HG03103 (cell line): Measurements from ENCODE around the gene TOLLIP.
"Not testable (repeated sequence)": the region's sequence is repeated elsewhere in the genome, so short reads cannot be mapped to it uniquely, and the experiment has no call there.

Source experiments
- ATAC-seq: cut with Tn5 transposase; IDR thresholded peaks from one replicate; pipeline ENCODE4 v1.9.1; 2021; ENCODE audit warnings: low read depth; ENCODE audit not compliant: unreplicated experiment

Gene TOLLIP

DNA sequence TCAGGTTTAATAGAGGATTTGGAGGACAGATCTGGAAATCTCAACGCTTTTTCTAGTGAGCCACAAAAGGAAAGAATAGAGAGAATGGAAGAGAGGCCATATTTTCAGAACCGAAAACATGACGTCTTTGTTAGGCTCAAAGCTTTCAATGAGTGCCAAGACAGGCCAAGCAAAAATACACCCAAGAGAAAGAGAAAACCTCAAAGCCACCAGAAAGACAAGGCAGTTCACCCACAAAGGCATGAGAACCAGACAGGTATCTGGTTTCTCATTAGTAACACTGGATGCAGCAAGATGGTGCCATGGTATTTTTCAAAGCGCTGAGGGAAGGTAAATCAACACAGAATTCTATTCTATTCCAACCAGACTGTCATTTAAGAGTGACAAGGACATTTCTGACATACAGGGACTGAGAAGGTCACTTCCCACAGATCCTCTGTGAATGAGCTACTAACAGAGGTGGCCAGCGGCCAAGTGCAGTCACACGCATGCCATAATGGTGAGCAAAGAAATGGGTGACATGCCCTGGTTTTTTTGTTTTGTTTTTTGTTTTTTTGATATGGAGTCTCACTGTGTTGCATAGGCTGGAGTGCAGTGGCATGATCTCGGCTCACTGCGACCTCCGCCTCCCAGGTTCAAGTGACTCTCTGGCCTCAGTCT is 41.9 kb downstream of the TOLLIP start:
- ATAC-seq, result no peak

DNA sequence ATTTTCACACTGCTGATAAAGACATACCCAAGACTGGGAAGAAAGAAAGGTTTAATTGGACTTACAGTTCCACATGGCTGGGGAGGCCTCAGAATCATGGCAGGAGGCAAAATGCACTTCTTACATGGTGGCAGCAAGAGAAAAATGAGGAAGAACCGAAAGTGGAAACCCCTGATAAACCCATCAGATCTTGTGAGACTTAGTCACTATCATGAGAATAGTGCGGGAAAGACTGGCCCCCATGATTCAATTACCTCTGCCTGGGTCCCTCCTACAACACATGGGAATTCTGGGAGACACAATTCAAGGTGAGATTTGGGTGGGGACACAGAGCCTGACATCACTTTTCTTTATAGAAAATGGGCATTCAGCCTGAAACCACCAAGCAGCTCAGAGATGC is 42.5 kb downstream of the TOLLIP start:
- not testable (repeated sequence) for ATAC-seq

DNA sequence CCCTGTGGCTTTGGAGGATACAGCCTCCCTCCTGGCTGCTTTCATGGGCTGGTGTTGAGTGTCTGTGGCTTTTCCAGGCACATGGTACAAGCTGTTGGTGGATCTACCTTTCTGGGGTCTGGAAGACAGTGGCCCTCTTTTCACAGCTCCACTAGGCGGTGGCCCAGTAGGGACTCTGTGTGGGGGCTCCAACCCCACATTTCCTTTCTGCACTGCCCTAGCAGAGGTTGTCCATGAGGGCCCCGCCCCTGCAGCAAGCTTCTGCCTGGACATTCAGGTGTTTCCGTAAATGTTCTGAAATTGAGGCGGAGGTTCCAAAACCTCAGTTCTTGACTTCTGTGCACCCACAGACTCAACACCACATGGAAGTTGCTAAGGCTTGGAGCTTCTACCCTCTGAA is 44.0 kb downstream of the TOLLIP start:
- ATAC-seq, result not testable (repeated sequence)

DNA sequence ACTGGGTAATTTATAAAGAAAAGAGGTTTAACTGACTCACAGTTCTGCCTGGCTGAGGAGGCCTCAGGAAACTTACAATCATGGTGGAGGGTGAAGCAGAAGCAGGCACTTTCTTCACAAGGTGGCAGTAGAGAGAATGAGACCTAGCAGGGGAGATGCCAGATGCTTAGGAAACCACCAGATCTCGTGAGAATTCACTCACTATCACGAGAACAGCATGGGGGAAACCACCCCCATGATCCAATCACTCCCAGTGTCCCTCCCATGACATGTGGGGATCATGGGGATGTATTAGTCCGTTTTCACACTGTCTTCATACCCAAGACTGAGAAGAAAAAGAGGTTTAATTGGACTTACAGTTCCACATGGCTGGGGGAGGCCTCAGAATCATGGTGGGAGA is 45.0 kb downstream of the TOLLIP start:
- not testable (repeated sequence) for ATAC-seq

DNA sequence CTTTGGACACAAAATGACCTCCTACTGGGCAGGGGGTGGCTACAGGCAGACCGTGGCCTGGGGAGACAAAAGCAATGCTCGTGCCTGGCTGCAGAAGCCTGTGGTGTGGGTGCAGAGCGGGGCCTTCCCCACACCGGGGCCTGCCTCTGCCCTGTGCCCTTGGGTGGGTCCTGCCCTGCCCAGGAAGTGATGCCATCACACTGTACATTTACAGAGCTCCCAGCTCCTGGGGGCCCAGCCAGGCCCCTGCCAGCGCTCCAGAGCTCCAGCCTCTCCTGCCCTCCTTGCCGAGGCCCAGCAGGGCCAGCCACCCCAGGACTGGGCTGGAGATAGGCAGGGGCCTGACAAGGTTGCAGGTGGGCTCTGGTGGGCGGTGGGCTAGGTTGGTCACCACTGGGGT is 46.4 kb downstream of the TOLLIP start:
- ATAC-seq, result no peak

DNA sequence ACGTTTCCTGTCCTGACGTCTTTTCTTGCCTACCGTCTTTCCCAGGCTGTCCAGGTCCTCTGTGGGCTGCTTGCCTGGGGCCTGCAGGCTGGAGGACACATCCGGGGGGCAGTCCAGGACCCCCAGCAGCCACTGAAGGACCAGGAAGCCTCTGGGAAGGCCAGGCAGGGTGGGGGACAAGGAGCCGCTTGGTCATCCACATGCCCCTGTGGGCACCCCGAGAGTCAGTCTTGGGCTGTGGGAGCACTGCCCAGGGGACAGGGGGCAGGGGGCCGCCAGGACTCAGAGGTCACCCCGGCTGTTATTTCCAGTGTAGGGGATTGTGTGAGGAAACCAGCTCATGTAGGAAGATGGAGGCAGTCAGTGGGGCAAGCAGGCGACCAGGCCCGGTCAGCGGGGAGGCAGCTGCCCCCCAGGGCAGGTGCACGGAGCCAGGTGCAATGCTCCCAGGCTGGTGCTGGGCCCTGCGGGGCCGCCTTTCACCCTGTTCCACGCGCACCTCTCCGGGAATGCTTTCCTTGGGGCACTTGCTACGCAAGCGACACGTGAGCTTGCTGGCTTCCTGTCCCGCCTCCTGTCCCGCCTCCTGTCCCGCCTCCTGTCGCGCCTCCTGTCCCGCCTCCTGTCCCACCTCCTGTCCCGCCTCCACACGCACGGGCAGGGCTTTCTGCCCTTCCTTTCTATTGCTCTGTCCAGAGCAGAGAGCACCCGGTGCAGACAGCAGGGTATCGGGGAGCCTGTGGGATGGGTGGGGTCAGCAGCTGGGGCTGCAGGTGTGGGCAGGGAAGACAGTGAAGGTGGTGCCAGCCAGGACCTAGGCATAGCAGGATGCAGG is 47.0 kb downstream of the TOLLIP start:
- peak; percentile 70 for ATAC-seq

DNA sequence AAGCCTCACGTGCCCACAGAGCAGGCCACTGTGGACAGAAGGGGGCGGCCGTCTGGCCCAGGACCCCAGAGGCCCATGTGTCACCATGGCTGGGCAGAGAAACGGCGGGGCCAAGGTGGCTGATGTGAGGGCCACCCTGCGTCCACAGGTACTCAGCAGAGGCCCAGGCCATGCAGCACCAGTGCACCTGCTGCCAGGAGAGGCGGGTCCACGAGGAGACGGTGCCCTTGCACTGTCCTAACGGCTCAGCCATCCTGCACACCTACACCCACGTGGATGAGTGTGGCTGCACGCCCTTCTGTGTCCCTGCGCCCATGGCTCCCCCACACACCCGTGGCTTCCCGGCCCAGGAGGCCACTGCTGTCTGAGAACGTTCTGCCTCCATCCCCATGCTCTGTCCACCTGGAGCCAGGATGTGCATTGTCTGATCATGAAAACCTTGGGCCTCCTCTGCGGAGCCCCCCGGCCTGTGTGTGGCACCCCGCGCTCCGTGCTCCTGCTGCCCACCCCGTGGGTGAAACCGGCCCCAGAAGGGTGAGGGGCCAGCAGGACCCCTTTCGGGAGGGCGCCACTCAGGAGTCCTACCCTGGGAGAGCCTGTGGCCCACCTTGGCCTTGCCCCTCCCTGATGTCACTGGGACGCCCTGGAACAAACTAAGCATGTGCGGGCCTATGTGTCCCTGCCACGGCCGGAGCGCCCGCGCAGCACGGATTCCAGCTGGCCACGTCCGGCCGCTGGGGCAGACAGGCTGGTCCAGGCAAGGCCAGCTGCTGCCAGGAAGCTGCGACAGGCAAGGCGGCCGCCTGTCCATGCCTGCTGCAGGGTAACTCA is 48.0 kb downstream of the TOLLIP start:
- ATAC-seq, result no peak

DNA sequence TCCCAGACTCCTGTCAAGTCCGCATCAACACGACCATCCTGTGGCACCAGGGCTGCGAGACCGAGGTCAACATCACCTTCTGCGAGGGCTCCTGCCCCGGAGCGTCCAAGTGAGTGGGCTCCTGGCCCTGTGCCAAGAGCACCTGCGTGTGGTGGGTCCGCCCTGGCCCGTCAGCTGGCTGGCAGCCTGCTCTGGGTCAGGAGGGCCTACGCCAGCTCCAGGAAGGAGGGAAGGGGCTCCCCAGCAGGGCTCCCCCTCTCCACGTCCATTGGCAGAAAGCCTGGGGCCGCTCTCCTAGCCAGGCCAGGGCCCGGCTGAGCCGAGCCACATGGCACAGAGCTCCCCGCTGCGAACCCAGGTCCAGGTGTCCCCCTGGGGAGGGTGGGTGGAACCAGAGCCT is 48.8 kb downstream of the TOLLIP start:
- ATAC-seq, result no peak

DNA sequence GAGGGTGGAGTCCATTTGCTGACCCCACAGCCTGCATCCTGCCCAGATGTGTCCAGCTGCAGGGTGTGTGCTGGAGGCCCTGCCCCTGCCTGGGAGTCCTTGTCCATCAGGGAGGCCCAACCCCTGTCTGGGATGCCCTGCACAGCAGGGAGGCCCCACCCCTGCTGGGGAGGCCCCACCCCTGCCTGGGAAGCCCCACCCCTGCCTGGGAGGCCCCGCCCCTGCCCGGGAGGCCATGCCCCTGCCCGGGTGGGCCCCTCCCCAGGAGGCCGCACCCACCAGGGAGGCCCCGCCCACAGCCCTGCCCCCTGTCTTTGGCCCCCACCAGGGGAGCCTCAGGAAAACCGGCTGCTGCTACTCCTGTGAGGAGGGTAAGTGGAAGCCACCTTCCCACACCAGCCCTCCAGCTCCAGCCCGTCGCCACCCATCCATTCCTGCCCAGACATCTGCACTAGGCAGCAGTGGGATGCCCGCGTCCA is 49.4 kb downstream of the TOLLIP start:
- no peak for ATAC-seq

DNA sequence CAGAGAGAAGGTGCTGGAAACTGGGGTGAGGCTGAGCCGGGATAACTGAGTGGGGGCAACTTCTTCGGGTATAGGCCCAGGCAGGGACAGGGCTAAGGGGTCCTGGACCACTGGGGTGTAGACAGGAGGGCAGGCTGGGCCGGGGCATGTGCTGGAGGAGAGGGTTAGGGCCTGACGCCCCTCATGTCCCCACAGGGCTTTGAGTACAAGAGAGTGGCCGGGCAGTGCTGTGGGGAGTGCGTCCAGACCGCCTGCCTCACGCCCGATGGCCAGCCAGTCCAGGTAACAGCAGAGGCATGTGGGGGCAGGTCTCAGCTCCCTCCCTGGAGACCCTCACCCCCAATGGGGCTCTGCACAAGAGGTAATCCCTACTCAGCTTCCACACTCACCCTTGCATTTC is 49.9 kb downstream of the TOLLIP start:
- no peak for ATAC-seq

DNA sequence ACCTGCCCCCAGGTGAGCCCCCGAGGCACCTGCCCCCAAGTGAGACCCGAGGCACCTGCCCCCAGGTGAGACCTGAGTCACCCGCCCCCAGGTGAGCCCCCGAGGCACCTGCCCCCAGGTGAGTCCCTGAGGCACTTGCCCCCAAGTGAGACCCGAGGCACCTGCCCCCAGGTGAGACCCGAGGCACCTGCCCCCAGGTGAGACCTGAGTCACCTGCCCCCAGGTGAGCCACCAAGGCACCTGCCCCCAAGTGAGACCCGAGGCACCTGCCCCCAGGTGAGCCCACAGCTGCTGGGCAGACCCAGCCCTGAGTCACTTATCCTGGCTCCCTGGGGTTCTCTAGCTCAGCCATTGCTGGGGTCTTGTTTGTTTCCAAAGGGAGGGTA is 50.4 kb downstream of the TOLLIP start:
- ATAC-seq, result no peak

DNA sequence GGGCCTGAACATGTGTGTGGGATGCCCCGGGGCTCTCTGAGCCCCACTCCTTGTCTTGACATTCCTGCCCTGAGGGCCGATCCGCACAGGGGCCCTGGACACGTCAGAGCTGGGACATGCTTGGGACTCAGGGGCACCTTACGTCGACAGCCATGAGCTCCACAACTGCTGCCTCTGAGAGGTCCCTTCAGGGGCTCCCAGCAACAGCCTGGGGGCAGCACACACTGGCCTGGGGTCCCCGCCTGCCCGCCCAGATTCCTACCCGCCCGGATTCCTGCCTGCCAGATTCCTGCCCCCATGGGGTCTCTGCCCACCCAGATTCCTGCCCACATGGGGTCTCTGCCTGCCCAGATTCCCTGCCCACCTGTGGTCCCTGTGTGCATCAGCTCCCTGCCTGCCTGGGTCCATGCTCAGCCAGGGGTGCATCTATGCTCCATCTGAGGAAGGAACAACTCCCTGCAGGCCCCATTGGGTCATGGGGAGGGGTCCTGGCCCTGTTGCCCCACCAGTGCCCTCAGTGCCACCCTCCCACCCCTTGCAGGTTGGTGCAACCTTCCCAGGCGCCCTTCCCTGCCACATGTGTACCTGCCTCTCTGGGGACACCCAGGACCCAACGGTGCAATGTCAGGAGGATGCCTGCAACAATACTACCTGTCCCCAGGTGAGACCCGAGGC is 50.9 kb downstream of the TOLLIP start:
- no peak for ATAC-seq

DNA sequence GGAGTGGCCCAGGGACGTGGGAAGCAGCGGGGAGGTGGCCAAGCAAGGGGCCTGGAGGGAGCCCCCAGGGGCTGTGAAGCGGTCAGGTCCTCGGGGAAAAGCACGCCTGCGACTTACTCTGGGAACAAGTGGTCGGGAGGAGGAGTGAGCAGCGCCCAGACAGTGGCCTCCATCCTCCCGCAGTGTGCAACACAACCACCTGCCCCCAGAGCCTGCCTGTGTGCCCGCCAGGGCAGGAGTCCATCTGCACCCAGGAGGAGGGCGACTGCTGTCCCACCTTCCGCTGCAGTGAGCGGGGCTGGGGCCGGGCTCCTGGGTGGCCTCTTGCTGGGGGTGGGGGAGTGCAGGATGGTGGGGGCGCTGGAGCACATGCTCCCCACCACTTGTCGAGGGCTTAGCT is 51.5 kb downstream of the TOLLIP start:
- no peak for ATAC-seq

DNA sequence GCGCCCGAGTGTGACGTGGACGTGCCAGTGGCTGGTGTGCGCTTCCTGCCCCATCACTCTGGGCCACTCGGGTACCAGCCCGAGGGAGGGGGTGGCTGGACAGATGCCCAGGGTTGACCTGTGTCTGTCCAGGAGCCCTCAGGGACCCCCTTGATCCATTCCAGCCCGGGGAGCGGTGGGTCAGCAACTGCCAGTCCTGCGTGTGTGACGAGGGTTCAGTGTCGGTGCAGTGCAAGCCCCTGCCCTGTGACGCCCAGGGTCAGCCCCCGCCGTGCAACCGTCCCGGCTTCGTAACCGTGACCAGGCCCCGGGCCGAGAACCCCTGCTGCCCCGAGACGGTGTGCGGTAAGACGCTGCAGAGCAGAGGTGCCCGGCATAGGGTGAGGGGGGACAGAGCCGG is 52.1 kb downstream of the TOLLIP start:
- ATAC-seq, result no peak

DNA sequence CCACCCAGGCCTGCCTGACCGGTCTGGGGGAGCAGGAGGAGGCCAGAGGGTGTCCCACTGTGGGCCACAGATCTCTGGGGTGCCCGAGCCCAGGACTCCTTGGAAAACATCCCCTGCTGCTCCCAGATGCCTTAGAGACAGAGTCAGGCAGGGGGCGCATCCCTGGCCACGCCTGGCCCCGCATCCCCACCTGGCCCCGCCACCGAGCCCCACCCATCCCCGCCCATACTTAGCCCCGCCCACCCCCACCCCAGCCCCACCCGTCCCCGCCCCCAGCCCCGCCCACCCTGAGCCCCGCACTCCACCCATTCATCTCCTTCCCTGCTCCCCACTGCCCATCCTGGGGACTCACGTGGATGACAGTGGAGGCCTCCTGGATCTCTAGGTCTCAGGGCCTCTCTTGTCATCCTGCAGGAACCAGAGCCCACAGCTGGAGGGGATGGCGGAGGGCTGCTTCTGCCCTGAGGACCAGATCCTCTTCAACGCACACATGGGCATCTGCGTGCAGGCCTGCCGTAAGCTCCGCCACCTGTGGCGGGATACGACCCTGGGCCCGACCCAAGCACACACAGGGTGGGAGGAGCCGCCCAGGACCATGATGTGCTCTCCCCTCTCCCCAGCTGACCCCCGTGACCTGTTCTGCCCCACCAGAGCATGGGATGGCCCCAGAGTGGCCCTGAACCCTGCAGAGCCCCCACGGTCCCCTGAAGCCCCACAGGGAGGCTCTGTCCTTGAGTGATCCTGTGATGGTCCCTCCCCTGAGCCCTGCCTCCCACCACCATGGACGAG is 53.0 kb downstream of the TOLLIP start:
- no peak for ATAC-seq

DNA sequence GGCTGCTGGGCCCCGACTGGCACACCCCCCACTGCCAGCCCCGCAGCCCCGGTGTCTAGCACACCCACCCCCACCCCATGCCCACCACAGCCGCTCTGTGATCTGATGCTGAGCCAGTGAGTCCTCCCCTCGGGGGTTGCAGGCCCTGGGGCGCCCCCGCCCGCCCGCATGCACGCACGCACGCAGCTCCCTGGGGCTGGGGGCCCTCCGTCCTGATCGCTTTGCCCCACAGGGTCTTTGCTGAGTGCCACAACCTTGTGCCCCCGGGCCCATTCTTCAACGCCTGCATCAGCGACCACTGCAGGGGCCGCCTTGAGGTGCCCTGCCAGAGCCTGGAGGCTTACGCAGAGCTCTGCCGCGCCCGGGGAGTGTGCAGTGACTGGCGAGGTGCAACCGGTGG is 54.3 kb downstream of the TOLLIP start:
- no peak for ATAC-seq

DNA sequence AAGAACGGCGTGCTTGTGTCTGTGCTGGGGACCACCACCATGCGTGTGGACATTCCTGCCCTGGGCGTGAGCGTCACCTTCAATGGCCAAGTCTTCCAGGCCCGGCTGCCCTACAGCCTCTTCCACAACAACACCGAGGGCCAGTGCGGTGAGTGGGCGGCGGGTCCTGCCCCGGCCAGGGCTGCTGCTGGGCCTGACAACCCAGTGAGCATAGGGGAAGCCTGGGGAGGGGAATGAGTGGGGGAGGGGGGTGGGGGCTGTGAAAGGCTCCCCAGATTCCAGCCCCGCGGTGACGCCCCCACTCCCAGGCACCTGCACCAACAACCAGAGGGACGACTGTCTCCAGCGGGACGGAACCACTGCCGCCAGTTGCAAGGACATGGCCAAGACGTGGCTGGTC is 54.7 kb downstream of the TOLLIP start:
- ATAC-seq, result no peak

DNA sequence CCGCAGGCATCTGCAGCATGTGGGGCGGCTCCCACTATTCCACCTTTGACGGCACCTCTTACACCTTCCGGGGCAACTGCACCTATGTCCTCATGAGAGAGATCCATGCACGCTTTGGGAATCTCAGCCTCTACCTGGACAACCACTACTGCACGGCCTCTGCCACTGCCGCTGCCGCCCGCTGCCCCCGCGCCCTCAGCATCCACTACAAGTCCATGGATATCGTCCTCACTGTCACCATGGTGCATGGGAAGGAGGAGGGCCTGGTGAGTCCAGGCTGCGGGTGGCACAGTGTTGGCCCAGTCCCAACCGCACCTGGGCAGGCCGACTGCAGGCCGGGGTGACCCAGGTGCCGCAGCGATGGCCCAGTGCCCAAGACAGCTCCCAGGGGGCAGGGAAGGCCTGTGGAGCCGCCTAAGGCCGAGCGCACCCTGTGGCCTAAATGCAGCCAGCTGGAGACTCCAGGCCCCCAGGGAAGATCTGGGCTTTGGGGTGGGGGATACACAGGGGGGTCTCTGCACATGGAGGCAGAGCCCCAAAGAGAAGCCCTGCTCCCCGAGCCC is 55.3 kb downstream of the TOLLIP start:
- no peak for ATAC-seq

DNA sequence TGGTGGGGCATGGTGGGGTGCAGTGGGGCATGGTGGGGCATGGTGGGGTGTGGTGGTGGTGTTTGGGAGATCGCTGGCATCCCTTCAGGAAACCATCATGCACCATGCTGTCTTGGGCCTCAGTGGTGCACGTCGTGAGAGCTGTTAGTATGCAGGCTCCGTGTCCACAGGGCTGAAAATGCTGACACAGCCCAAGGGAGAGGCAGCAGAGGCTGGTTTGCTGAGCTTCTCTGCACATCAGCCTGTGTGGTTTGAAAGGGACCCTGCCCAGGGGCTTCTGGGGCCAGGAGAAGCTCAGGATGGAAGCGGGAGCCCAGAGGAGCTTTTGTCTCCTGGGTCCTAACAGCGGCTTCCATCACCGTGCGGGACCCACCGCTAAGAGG is 56.3 kb downstream of the TOLLIP start:
- ATAC-seq, result no peak
